Activated CD4-positive, alpha-beta T cell treated with anti-CD3 and anti-CD28 coated beads for 36 hours (primary cell): ENCODE results near the gene ARHGEF16. TPM values are rescaled to one million over a fixed set of nuclear protein-coding genes. Genes with fewer than 3 reads are reported as not detected.

ENCODE experiments used
- ATAC-seq: fragments of 200-7000 bp; cut with Tn5 transposase; one replicate; pipeline ENCODE4 v1.10.0; 2021; ENCODE audit warnings: mild to moderate bottlenecking, moderate library complexity
- CTCF ChIA-PET: fragments of 350-600 bp; sonication (Branson Sonifier 250); formaldehyde crosslinking; loops from one replicate; lab custom pipeline; 2021; ENCODE audit warnings: antibody characterized with exemption; lab: Charles Lee
- POLR2A ChIA-PET: fragments of 350-600 bp; sonication (Branson Sonifier 250); formaldehyde crosslinking; loops from one replicate; lab custom pipeline; 2021; ENCODE audit warnings: antibody characterized with exemption, inconsistent platforms; lab: Charles Lee
- DNase-seq: peaks from one replicate; pipeline ENCODE4 v3.0.0-alpha.2; 2020
- H3K27ac Mint-ChIP-seq: one replicate; pipeline ENCODE4 v1.8.0; 2021; ENCODE audit warnings: mixed read lengths
- H3K27me3 Mint-ChIP-seq: one replicate; pipeline ENCODE4 v1.8.0; 2021; ENCODE audit warnings: mixed read lengths
- H3K36me3 Mint-ChIP-seq: one replicate; pipeline ENCODE4 v1.8.0; 2021; ENCODE audit warnings: low read depth, mixed read lengths
- H3K4me1 Mint-ChIP-seq: one replicate; pipeline ENCODE4 v1.8.0; 2021; ENCODE audit warnings: mixed read lengths
- H3K4me3 Mint-ChIP-seq: one replicate; pipeline ENCODE4 v1.8.0; 2021; ENCODE audit warnings: mild to moderate bottlenecking, moderate library complexity, mixed read lengths
- H3K9me3 Mint-ChIP-seq: one replicate; pipeline ENCODE4 v1.8.0; 2021; ENCODE audit warnings: low read depth, mixed read lengths
- intact Hi-C, 2 experiments: fragments of 100-400 bp; cut with DNase I in 1 of 2; cut with micrococcal nuclease in 1 of 2; formaldehyde crosslinking; loops; one replicate each; pipeline versions ENCODE4 v1.14.2 to v1.15.1; 2022 to 2024; cut with DNase I, micrococcal nuclease
- total RNA-seq, 2 experiments: library from RNA; stranded (reverse); gene quantifications; one replicate each; pipeline ENCODE4 v1.2.3, GENCODE V29; 2021

Gene ARHGEF16
- total RNA-seq, 2 experiments from 2014 or later = not detected

- DNase-seq (no peak), ATAC-seq (no peak)
- Mint-ChIP-seq H3K4me3 (no peak overlapping the region), H3K36me3 (no peaks in the 10 kb centered on the region), H3K27ac (no peak overlapping the region), H3K4me1 (no peaks in the 10 kb centered on the region), H3K27me3 (no peaks in the 10 kb centered on the region), H3K9me3 (no peaks in the 10 kb centered on the region)
- intact Hi-C loops = no loop called here
- CTCF ChIA-PET = no interaction called here
- POLR2A ChIA-PET = no interaction called here
These were observed 67.0 kb downstream of the ARHGEF16 start for GRCh38 chr1:3521426-3521825.

GRCh38 chr1:3522112-3522511, 67.6 kb downstream of the ARHGEF16 start:
- ChIA-PET CTCF (no interaction called here), POLR2A (no interaction called here)
- intact Hi-C loops = no loop called here
- no peak overlapping the region for H3K4me3 Mint-ChIP-seq
- no peaks in the 10 kb centered on the region for H3K36me3 Mint-ChIP-seq
- ATAC-seq (no peak), DNase-seq (no peak)
- no peaks in the 10 kb centered on the region for H3K9me3 Mint-ChIP-seq
- H3K27ac Mint-ChIP-seq = no peak overlapping the region
- no peaks in the 10 kb centered on the region for H3K27me3 Mint-ChIP-seq
- H3K4me1 Mint-ChIP-seq = no peaks in the 10 kb centered on the region

GRCh38 chr1:3522564-3523265, 68.2 kb downstream of the ARHGEF16 start:
- ChIA-PET POLR2A (no interaction called here), CTCF (interaction anchor here (0.7 kb wide), 1 partner anchor 984 kb away, joined by 3 read pairs; no protein-coding TSS in a partner anchor)
- H3K36me3 Mint-ChIP-seq = no peaks in the 10 kb centered on the region
- H3K4me1 Mint-ChIP-seq = no peaks in the 10 kb centered on the region
- H3K4me3 Mint-ChIP-seq = no peak overlapping the region
- H3K27ac Mint-ChIP-seq = no peak overlapping the region
- no peak for ATAC-seq
- DNase-seq = no peak
- H3K27me3 Mint-ChIP-seq = no peaks in the 10 kb centered on the region
- intact Hi-C loops = no loop called here
- H3K9me3 Mint-ChIP-seq = no peaks in the 10 kb centered on the region

DNA sequence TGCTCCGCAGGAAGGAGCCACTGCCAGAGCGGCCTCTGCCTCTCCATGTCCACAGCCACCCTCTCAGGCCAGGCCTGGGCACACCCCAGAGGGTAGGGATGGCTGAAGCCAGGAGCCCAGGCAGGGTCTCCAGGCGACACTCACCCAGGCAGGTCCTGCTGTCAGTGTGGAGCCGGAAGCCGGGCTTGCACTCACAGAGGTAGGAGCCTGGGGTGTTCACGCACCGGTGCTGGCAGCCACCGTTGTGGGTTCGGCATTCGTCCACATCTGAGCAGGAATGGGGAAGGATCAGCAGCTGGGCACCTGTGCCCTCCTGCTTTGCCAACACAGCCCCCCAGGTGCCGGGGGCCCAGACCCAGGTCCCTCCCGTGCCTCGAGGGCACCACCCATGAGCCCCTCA, 69.5 kb downstream of the ARHGEF16 start:
- Mint-ChIP-seq H3K4me3 (no peak overlapping the region), H3K27ac (no peak overlapping the region), H3K36me3 (no peaks in the 10 kb centered on the region), H3K4me1 (peaks cover 2% of the 10 kb centered on the region), H3K27me3 (no peaks in the 10 kb centered on the region), H3K9me3 (no peaks in the 10 kb centered on the region)
- DNase-seq (no peak), ATAC-seq (no peak)
- CTCF ChIA-PET = no interaction called here
- intact Hi-C loops = no loop called here
- POLR2A ChIA-PET = no interaction called here

- ChIA-PET POLR2A (no interaction called here), CTCF (no interaction called here)
- DNase-seq (no peak), ATAC-seq (no peak)
- Mint-ChIP-seq H3K4me3 (no peak overlapping the region), H3K27ac (no peak overlapping the region), H3K4me1 (peaks cover 3% of the 10 kb centered on the region), H3K36me3 (no peaks in the 10 kb centered on the region), H3K27me3 (no peaks in the 10 kb centered on the region), H3K9me3 (no peaks in the 10 kb centered on the region)
- intact Hi-C loops = no loop called here
These were observed 70.2 kb downstream of the ARHGEF16 start for GRCh38 chr1:3524556-3525203.

GRCh38 chr1:3525551-3526482, 71.4 kb downstream of the ARHGEF16 start:
- Mint-ChIP-seq H3K36me3 (no peaks in the 10 kb centered on the region), H3K4me3 (no peak overlapping the region), H3K27ac (no peak overlapping the region), H3K27me3 (no peaks in the 10 kb centered on the region), H3K4me1 (peaks cover 11% of the 10 kb centered on the region), H3K9me3 (no peaks in the 10 kb centered on the region)
- CTCF ChIA-PET = no interaction called here
- DNase-seq = no peak
- POLR2A ChIA-PET = no interaction called here
- ATAC-seq = no peak
- intact Hi-C loops = no loop called here

- intact Hi-C loops = no loop called here
- no peaks in the 10 kb centered on the region for H3K36me3 Mint-ChIP-seq
- ATAC-seq (no peak), DNase-seq (no peak)
- ChIA-PET CTCF (no interaction called here), POLR2A (no interaction called here)
- no peaks in the 10 kb centered on the region for H3K9me3 Mint-ChIP-seq
- no peaks in the 10 kb centered on the region for H3K27me3 Mint-ChIP-seq
- no peak overlapping the region for H3K4me3 Mint-ChIP-seq
- H3K4me1 Mint-ChIP-seq = peaks cover 13% of the 10 kb centered on the region
- no peak overlapping the region for H3K27ac Mint-ChIP-seq
These were observed 73.3 kb downstream of the ARHGEF16 start for GRCh38 chr1:3527774-3528173.

- no peaks in the 10 kb centered on the region for H3K36me3 Mint-ChIP-seq
- H3K27ac Mint-ChIP-seq = no peak overlapping the region
- no peak overlapping the region for H3K4me3 Mint-ChIP-seq
- POLR2A ChIA-PET = no interaction called here
- intact Hi-C loops = no loop called here
- no peak for ATAC-seq
- no peak for DNase-seq
- H3K4me1 Mint-ChIP-seq = peaks cover 13% of the 10 kb centered on the region
- CTCF ChIA-PET = interaction anchor here (1.9 kb wide), 1 partner anchor 11 kb away, joined by 9 read pairs; no protein-coding TSS in a partner anchor
- H3K27me3 Mint-ChIP-seq = no peaks in the 10 kb centered on the region
- no peaks in the 10 kb centered on the region for H3K9me3 Mint-ChIP-seq
These were observed 74.7 kb downstream of the ARHGEF16 start for GRCh38 chr1:3529099-3529729.

GRCh38 chr1:3530086-3530925, 75.8 kb downstream of the ARHGEF16 start:
- intact Hi-C loops = no loop called here
- peak; percentile 28 for ATAC-seq
- H3K4me3 Mint-ChIP-seq = peak overlapping the region; percentile 68

More at GRCh38 chr1:3530086-3530925, 75.8 kb downstream of the ARHGEF16 start:
- Mint-ChIP-seq H3K27ac (peak overlapping the region; percentile 51), H3K27me3 (no peaks in the 10 kb centered on the region), H3K36me3 (no peaks in the 10 kb centered on the region), H3K4me1 (peaks cover 13% of the 10 kb centered on the region), H3K9me3 (no peaks in the 10 kb centered on the region)
- ChIA-PET CTCF (interaction anchor here (0.7 to 1.9 kb wide), 2 partner anchors 12 to 86 kb away, joined by 3 to 9 read pairs; no protein-coding TSS in a partner anchor), POLR2A (no interaction called here)
- DNase-seq = peak; percentile 42
